ENCODE results near the gene PPM1D. TPM values are rescaled to one million over a fixed set of nuclear protein-coding genes. Genes with fewer than 3 reads are reported as not detected.
A peak's percentile ranks its signal among the peaks of the same experiment; 100 is the strongest.

Gene PPM1D
- total and polyA plus RNA-seq, 2 of the 13 experiments (the other 11 are each of a cell fraction or from before 2014, with no cell fraction given) = 8.0 to 26.2 TPM

GRCh38 chr17:60559659-60559994 is 40.4 kb upstream of the PPM1D start:
- no peak for FAIRE-seq
- Histone ChIP-seq H3K9me3 (ENCODE audit: low read length) (peaks cover 10% of the 10 kb centered on the region; the same call in 1 of the 2 replicates), H3K4me1 (ENCODE audit: insufficient read depth, low read length) (peaks cover 38% of the 10 kb centered on the region), H3K9ac (ENCODE audit: insufficient read depth, low read depth, low read length) (peak overlapping the region; percentile 68), H2AFZ (ENCODE audit: low read length) (peak overlapping the region; percentile 92), H3K36me3 (replicated peaks in 1 of 2; ENCODE audit: control insufficient read depth in 1 of 2, insufficient read depth in 2 of 2, low read length in 2 of 2) (no peaks in the 10 kb centered on the region), H3K79me2 (ENCODE audit: insufficient read depth, low read length) (no peaks in the 10 kb centered on the region), H3K4me2 (ENCODE audit: low read depth, low read length) (peak overlapping the region; percentile 82), H3K27ac (ENCODE audit: extremely low read length, insufficient read depth, low read length) (peak overlapping the region; percentile 82), H3K27me3 (ENCODE audit: control insufficient read depth in 1 of 2, insufficient read depth in 2 of 2, low read length in 2 of 2) (no peaks in the 10 kb centered on the region; a peak in 1 of 5 replicates), H3K4me3 (replicated peaks in 1 of 3; ENCODE audit: insufficient read depth in 1 of 3, low read depth in 2 of 3, low read length in 3 of 3) (peak overlapping the region; percentile 61 to 77 (median 64)), H4K20me1 (ENCODE audit: insufficient read depth, low read length) (no peaks in the 10 kb centered on the region)
- no TSS peak for BruUV-seq (replicated peaks)
- 15% methylated on average over 8 of the region's 8 CpGs for WGBS (ENCODE audit: low lambda C conversion rate)
- no peak for ATAC-seq
- no peak for DNase-seq (ENCODE audit: low spot score)
- ChIA-PET POLR2A (interaction anchor here (1.0 to 4.9 kb wide), 11 partner anchors 10 to 853 kb away, joined by 3 to 42 read pairs (median 4); partner anchors contain the start of genes APPBP2 and PPM1D), CTCF (ENCODE audit: low intra/inter-chr PET ratio, low total read pairs) (no interaction called here)
- intact Hi-C loops (cut with micrococcal nuclease; ENCODE audit: unreplicated experiment) = loop anchor here (1.0 kb wide), 1 partner anchor 14 kb away; no protein-coding TSS in a partner anchor
- in situ Hi-C loops (cut with HindIII; ENCODE audit: extremely low pct_ligation_motif_present, low pct_unique_long_range_greater_than_20kb) = no loop called here
- TF ChIP-seq NFAT5 (CRISPR knock-in tag; IDR thresholded peaks at IDR 0.05) (no peak), ESRRA (CRISPR knock-in tag; IDR thresholded peaks at IDR 0.05; ENCODE audit: low read depth) (no peak), PBX3 (CRISPR knock-in tag; IDR thresholded peaks at IDR 0.05; ENCODE audit: borderline replicate concordance) (no peak), ZNF704 (CRISPR knock-in tag; IDR thresholded peaks at IDR 0.05; ENCODE audit: borderline replicate concordance) (no peak), ZNF562 (CRISPR knock-in tag; IDR thresholded peaks at IDR 0.05; ENCODE audit: borderline replicate concordance) (no peak), ZNF407 (CRISPR knock-in tag; IDR thresholded peaks at IDR 0.05; ENCODE audit: not compliant biosample characterization) (no peak), ZMAT3 (CRISPR knock-in tag; conservative IDR thresholded peaks at IDR 0.05) (no peak)

Data from HepG2 (cell line).